B cell (primary cell): ENCODE results near the gene GLYATL1.

Experiments used
- EZH2 ChIP-seq: IDR thresholded peaks from 2 replicates; pipeline ENCODE4 v1.6.1; 2012; ENCODE audit warnings: borderline replicate concordance, low read depth, mild to moderate bottlenecking, moderate library complexity, low read length; ENCODE audit not compliant: insufficient read depth, poor library complexity, severe bottlenecking
- TF ChIP-seq, protein P1 (sequence below): fragments of 200-600 bp; IDR thresholded peaks from one replicate; pipeline ENCODE4 v1.8.0; 2022; ENCODE audit warnings: antibody characterized with exemption, mild to moderate bottlenecking

DNA sequence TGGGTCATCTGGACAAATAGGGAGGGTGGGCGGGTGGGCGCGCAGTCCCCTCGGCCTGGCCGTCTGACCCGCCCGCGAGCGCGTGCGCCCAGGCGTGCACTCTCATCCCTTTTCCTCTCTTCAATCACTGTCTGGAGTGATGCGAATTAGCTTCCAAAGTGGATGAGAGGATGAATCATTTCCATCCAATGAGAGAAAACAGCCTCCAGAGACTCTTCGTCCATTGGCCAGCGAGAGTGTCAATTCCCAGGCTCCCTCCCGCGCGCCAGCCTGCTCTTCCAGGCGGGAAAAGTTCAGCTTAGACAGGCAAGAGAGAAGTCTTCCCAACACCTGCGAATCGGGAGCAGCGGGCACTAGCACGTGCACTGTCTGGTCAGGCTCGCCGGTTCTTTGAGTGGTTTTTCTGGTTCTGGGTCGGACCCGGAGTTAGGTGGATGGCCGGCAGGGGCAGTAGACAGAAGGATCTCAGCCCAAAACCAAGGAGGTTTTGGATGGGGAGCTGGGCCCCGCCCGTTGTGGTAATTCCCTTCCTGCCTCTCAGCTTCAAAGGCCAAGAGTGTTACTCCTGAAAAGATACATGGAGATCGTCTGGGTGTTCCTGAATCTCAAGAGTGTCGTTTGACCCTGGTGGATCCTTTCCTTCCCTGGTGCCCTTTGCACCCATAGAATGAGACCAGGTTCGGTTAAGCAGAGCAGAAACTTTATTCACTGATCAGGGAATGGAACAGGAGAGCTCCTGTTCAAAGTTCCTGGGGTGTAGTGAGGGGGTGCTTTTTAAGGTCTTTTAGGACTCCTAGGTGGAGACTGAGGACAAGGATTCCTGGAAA, 33.4 kb upstream of the GLYATL1 start:
- TF ChIP-seq, protein P1, sequence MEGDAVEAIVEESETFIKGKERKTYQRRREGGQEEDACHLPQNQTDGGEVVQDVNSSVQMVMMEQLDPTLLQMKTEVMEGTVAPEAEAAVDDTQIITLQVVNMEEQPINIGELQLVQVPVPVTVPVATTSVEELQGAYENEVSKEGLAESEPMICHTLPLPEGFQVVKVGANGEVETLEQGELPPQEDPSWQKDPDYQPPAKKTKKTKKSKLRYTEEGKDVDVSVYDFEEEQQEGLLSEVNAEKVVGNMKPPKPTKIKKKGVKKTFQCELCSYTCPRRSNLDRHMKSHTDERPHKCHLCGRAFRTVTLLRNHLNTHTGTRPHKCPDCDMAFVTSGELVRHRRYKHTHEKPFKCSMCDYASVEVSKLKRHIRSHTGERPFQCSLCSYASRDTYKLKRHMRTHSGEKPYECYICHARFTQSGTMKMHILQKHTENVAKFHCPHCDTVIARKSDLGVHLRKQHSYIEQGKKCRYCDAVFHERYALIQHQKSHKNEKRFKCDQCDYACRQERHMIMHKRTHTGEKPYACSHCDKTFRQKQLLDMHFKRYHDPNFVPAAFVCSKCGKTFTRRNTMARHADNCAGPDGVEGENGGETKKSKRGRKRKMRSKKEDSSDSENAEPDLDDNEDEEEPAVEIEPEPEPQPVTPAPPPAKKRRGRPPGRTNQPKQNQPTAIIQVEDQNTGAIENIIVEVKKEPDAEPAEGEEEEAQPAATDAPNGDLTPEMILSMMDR, result no peak
- no peak for TF ChIP-seq EZH2
